ENCODE data around the gene MMGT1. TPM values are rescaled to one million over a fixed set of nuclear protein-coding genes. Genes with fewer than 3 reads are reported as not detected.

The MMGT1 gene
- total RNA-seq, 2 experiments from 2014 or later = 15.5 to 15.6 TPM

- CTCF ChIA-PET = no interaction called here
Observed at GRCh38 chrX:135914404-135914803, 59.4 kb downstream of the MMGT1 start.

More at GRCh38 chrX:135914404-135914803, 59.4 kb downstream of the MMGT1 start:
- no peaks in the 10 kb centered on the region for H3K9me3 Mint-ChIP-seq
- TF ChIP-seq, protein P1, sequence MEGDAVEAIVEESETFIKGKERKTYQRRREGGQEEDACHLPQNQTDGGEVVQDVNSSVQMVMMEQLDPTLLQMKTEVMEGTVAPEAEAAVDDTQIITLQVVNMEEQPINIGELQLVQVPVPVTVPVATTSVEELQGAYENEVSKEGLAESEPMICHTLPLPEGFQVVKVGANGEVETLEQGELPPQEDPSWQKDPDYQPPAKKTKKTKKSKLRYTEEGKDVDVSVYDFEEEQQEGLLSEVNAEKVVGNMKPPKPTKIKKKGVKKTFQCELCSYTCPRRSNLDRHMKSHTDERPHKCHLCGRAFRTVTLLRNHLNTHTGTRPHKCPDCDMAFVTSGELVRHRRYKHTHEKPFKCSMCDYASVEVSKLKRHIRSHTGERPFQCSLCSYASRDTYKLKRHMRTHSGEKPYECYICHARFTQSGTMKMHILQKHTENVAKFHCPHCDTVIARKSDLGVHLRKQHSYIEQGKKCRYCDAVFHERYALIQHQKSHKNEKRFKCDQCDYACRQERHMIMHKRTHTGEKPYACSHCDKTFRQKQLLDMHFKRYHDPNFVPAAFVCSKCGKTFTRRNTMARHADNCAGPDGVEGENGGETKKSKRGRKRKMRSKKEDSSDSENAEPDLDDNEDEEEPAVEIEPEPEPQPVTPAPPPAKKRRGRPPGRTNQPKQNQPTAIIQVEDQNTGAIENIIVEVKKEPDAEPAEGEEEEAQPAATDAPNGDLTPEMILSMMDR (IDR thresholded peaks at IDR 0.05) = no peak
- no peak overlapping the region for H3K4me3 Mint-ChIP-seq
- H3K4me1 Mint-ChIP-seq (ENCODE audit: low read depth) = no peaks in the 10 kb centered on the region
- intact Hi-C loops (cut with micrococcal nuclease) = no loop called here
- no peak overlapping the region for H3K27ac Mint-ChIP-seq
- H3K36me3 Mint-ChIP-seq (ENCODE audit: low read depth) = no peaks in the 10 kb centered on the region
- ATAC-seq = no peak
- POLR2A ChIA-PET = no interaction called here
- H3K27me3 Mint-ChIP-seq = no peaks in the 10 kb centered on the region
- DNase-seq = no peak

Other genes starting within 250 kb of the MMGT1 start
- gene CT45A3, start 205.8 kb downstream of the MMGT1 start, total RNA-seq = not detected
- not detected for gene CT45A5, start 188.5 kb downstream of the MMGT1 start, total RNA-seq
- gene CT45A6, start 171.2 kb downstream of the MMGT1 start, total RNA-seq = not detected
- not detected for gene CT45A2, start 154.0 kb downstream of the MMGT1 start, total RNA-seq
- gene CT45A7, start 136.7 kb downstream of the MMGT1 start, total RNA-seq = not detected
- not detected for gene CT45A8, start 119.5 kb downstream of the MMGT1 start, total RNA-seq
- not detected for gene CT45A9, start 102.2 kb downstream of the MMGT1 start, total RNA-seq
- gene CT45A10, start 80.5 kb downstream of the MMGT1 start, total RNA-seq = not detected
- gene SAGE1, start 80.3 kb downstream of the MMGT1 start, total RNA-seq = not detected
- 10 to 100 TPM in 1 of 2 experiments, 1 to 10 TPM in 1; 8.7 to 11.3 TPM for gene SLC9A6, start 11.4 kb upstream of the MMGT1 start, total RNA-seq
- 10 to 100 TPM; 17.9 to 18.4 TPM for gene FHL1, start 173.5 kb upstream of the MMGT1 start, total RNA-seq